ENCODE data around the gene ZNF679.

GRCh38 chr7:64294701-64295420, 66.6 kb downstream of the ZNF679 start:
- TF ChIP-seq EP300 (IDR thresholded peaks at IDR 0.05; ENCODE audit: borderline replicate concordance) = no peak
- TF ChIP-seq MAX (IDR thresholded peaks at IDR 0.05) = no peak

All from Ishikawa (cell line).